ENCODE measurements around the gene TTC9B. TPM values are rescaled to one million over a fixed set of nuclear protein-coding genes. Genes with fewer than 3 reads are reported as not detected.

The TTC9B gene
- total and polyA plus RNA-seq, 2 of the 4 experiments (the other 2 are of a cell fraction) = not detected

GRCh38 chr19:40266912-40267600, 48.9 kb upstream of the TTC9B start:
- peaks cover 23% of the 10 kb centered on the region for H3K9me1 ChIP-seq (ENCODE audit: insufficient read depth, low read length)
- intact Hi-C loops (cut with micrococcal nuclease) = no loop called here
- BruUV-seq (replicated peaks) = no TSS peak

More at GRCh38 chr19:40266912-40267600, 48.9 kb upstream of the TTC9B start:
- H3K18ac ChIP-seq (ENCODE audit: low read depth, low read length) = no peak overlapping the region
- H3K4me2 ChIP-seq (ENCODE audit: low read depth, low read length) = no peak overlapping the region
- H3K9me3 ChIP-seq (ENCODE audit: control insufficient read depth, insufficient read depth, low read length) = no peaks in the 10 kb centered on the region
- H3K27ac ChIP-seq (ENCODE audit: insufficient read depth, low read length) = no peak overlapping the region
- no peak overlapping the region for H2BK120ac ChIP-seq (ENCODE audit: low read depth, low read length)
- TF ChIP-seq RFX5 (IDR thresholded peaks at IDR 0.05; ENCODE audit: low read depth, low read length) = no peak
- no peak for TF ChIP-seq POLR2A (IDR thresholded peaks at IDR 0.05; ENCODE audit: low read depth, low read length)
- TF ChIP-seq MAFK (IDR thresholded peaks at IDR 0.05; ENCODE audit: low read depth, low read length) = no peak
- no peak for TF ChIP-seq SMC3 (IDR thresholded peaks at IDR 0.05; ENCODE audit: low read depth, low read length)
- TF ChIP-seq USF2 (IDR thresholded peaks at IDR 0.05; ENCODE audit: low read depth, low read length) = no peak
- no peak for TF ChIP-seq NFE2L2 (IDR thresholded peaks at IDR 0.05; ENCODE audit: low read depth, low read length)
- TF ChIP-seq CHD1 (IDR thresholded peaks at IDR 0.05; ENCODE audit: low read depth, low read length) = no peak
- no peak for TF ChIP-seq MXI1 (IDR thresholded peaks at IDR 0.05; ENCODE audit: borderline replicate concordance, low read depth, low read length)
- TF ChIP-seq CEBPB (IDR thresholded peaks at IDR 0.05; ENCODE audit: low read depth, low read length) = no peak
- ChIA-PET POLR2A (ENCODE audit: unreplicated experiment) (no interaction called here), CTCF (no interaction called here)
- no peak overlapping the region for H4K5ac ChIP-seq (ENCODE audit: low read depth, low read length)
- H2BK20ac ChIP-seq (ENCODE audit: low read depth, low read length) = no peak overlapping the region
- in situ Hi-C loops (cut with MboI; ENCODE audit: low sequenced_read_pairs) = no loop called here
- no peak overlapping the region for H3K23ac ChIP-seq (ENCODE audit: low read depth, low read length)
- H4K91ac ChIP-seq (ENCODE audit: insufficient read depth, low read depth, low read length) = no peak overlapping the region
- no peak overlapping the region for H3K4me3 ChIP-seq (ENCODE audit: insufficient read depth, low read depth, low read length)
- no peak overlapping the region for H2BK5ac ChIP-seq (ENCODE audit: low read depth, low read length, poor library complexity, severe bottlenecking)
- no peak overlapping the region for H2AFZ ChIP-seq (replicated peaks; ENCODE audit: low read length, poor library complexity)
- peaks cover 83% of the 10 kb centered on the region for H4K20me1 ChIP-seq (ENCODE audit: insufficient read depth, low read length)
- H3K36me3 ChIP-seq (ENCODE audit: control insufficient read depth, insufficient read depth, low read length) = peaks cover 29% of the 10 kb centered on the region
- dilution Hi-C loops (cut with HindIII; ENCODE audit: low sequenced_read_pairs, unreplicated experiment) = no loop called here
- no peak for ATAC-seq (ENCODE audit: low read depth)
- H3K4me1 ChIP-seq (ENCODE audit: control insufficient read depth, insufficient read depth, low read length) = peaks cover 5% of the 10 kb centered on the region
- H2AK5ac ChIP-seq (ENCODE audit: low read depth, low read length) = no peak overlapping the region
- H3K27me3 ChIP-seq (ENCODE audit: control insufficient read depth, insufficient read depth, low read length) = no peaks in the 10 kb centered on the region
- H3K9ac ChIP-seq (ENCODE audit: low read depth, low read length) = no peak overlapping the region
- no peak overlapping the region for H2BK15ac ChIP-seq (ENCODE audit: low read depth, low read length)
- no peak for DNase-seq
- no peak overlapping the region for H3K56ac ChIP-seq (ENCODE audit: extremely low read depth, insufficient read depth, low read length)
- no peak overlapping the region for H3K14ac ChIP-seq (replicated peaks; ENCODE audit: low read depth, low read length)
- whole genome bisulfite sequencing, 2 experiments (ENCODE audit: extremely low coverage in 2 of 2, insufficient read length in 1 of 2) = 91% methylated on average over 13 of the region's 15 CpGs; no CpG with 5 or more reads in 1 of the 2 experiments
- no peak overlapping the region for H4K8ac ChIP-seq (ENCODE audit: low read depth in 2 of 2, low read length in 2 of 2)
- H3K4ac ChIP-seq (ENCODE audit: low read depth, low read length) = no peak overlapping the region
- H3K79me1 ChIP-seq (ENCODE audit: low read depth in 1 of 2, low read length in 2 of 2) = peaks cover 27 to 97% of the 10 kb centered on the region in 2 experiments
- no peak overlapping the region for H2AK9ac ChIP-seq (replicated peaks; ENCODE audit: low read depth, low read length, poor library complexity)
